Measurements from ENCODE around the gene DGKH.

The DGKH gene

GRCh38 chr13:42110410-42111155 is 62.1 kb downstream of the DGKH start:
- peak; percentile 50 for TF ChIP-seq CTCF (IDR thresholded peaks at IDR 0.05; ENCODE audit: low read depth, low read length, missing control alignments)
- Histone ChIP-seq H3K27ac (no peak overlapping the region), H3K4me3 (ENCODE audit: low read depth, low read length) (no peak overlapping the region), H3K36me3 (replicated peaks) (no peaks in the 10 kb centered on the region), H3K27me3 (replicated peaks) (no peaks in the 10 kb centered on the region)
- peak; percentile 64 for DNase-seq
- in situ Hi-C loops (cut with HindIII; ENCODE audit: low pct_ligation_motif_present, low sequenced_read_pairs) = no loop called here

GRCh38 chr13:42112864-42113263 is 64.4 kb downstream of the DGKH start:
- no peak for TF ChIP-seq CTCF (IDR thresholded peaks at IDR 0.05; ENCODE audit: low read depth, low read length, missing control alignments)

GRCh38 chr13:42113478-42113877 is 65.0 kb downstream of the DGKH start:
- no peak for DNase-seq
- H3K36me3 ChIP-seq (replicated peaks) = no peaks in the 10 kb centered on the region
- H3K4me3 ChIP-seq (ENCODE audit: low read depth, low read length) = no peak overlapping the region
- no peak overlapping the region for H3K27ac ChIP-seq
- H3K27me3 ChIP-seq (replicated peaks) = no peaks in the 10 kb centered on the region
- in situ Hi-C loops (cut with HindIII; ENCODE audit: low pct_ligation_motif_present, low sequenced_read_pairs) = no loop called here
- no peak for TF ChIP-seq CTCF (IDR thresholded peaks at IDR 0.05; ENCODE audit: low read depth, low read length, missing control alignments)

More at GRCh38 chr13:42112864-42113263, 64.4 kb downstream of the DGKH start:
- H3K4me3 ChIP-seq (ENCODE audit: low read depth, low read length) = no peak overlapping the region
- H3K27me3 ChIP-seq (replicated peaks) = no peaks in the 10 kb centered on the region
- H3K36me3 ChIP-seq (replicated peaks) = no peaks in the 10 kb centered on the region
- in situ Hi-C loops (cut with HindIII; ENCODE audit: low pct_ligation_motif_present, low sequenced_read_pairs) = no loop called here
- no peak overlapping the region for H3K27ac ChIP-seq
- DNase-seq = no peak

- H3K4me3 ChIP-seq (ENCODE audit: low read depth, low read length) = no peak overlapping the region
- no peaks in the 10 kb centered on the region for H3K27me3 ChIP-seq (replicated peaks)
- no peak for TF ChIP-seq CTCF (IDR thresholded peaks at IDR 0.05; ENCODE audit: low read depth, low read length, missing control alignments)
- H3K27ac ChIP-seq = no peak overlapping the region
- no peak for DNase-seq
- H3K36me3 ChIP-seq (replicated peaks) = no peaks in the 10 kb centered on the region
- in situ Hi-C loops (cut with HindIII; ENCODE audit: low pct_ligation_motif_present, low sequenced_read_pairs) = no loop called here
Measured at GRCh38 chr13:42114278-42114677, 65.8 kb downstream of the DGKH start.

GRCh38 chr13:42114912-42115311 is 66.5 kb downstream of the DGKH start:
- in situ Hi-C loops (cut with HindIII; ENCODE audit: low pct_ligation_motif_present, low sequenced_read_pairs) = no loop called here

More at GRCh38 chr13:42114912-42115311, 66.5 kb downstream of the DGKH start:
- H3K36me3 ChIP-seq (replicated peaks) = no peaks in the 10 kb centered on the region
- H3K27ac ChIP-seq = no peak overlapping the region
- no peak for DNase-seq
- H3K4me3 ChIP-seq (ENCODE audit: low read depth, low read length) = no peak overlapping the region
- no peak for TF ChIP-seq CTCF (IDR thresholded peaks at IDR 0.05; ENCODE audit: low read depth, low read length, missing control alignments)
- no peaks in the 10 kb centered on the region for H3K27me3 ChIP-seq (replicated peaks)

Data from brain microvascular endothelial cell (primary cell).